CD4-positive, alpha-beta memory T cell (primary cell): Measurements from ENCODE around the gene PPP4R4. TPM values are rescaled to one million over a fixed set of nuclear protein-coding genes. Genes with fewer than 3 reads are reported as not detected.

Experiments used
- CTCF ChIA-PET: fragments of 350-600 bp; sonication (Branson Sonifier 250); formaldehyde crosslinking; loops from one replicate; lab custom pipeline; 2021; ENCODE audit warnings: inconsistent platforms; ENCODE audit not compliant: partially characterized antibody; lab: Charles Lee
- POLR2A ChIA-PET: fragments of 350-600 bp; sonication (Branson Sonifier 250); formaldehyde crosslinking; loops from one replicate; lab custom pipeline; 2021; ENCODE audit not compliant: partially characterized antibody; lab: Charles Lee
- DNase-seq, 5 donors: peaks; one replicate each; pipeline versions ENCODE4 v3.0.0 to v3.0.0-alpha.2; 2020 to 2022; ENCODE audit warnings: mixed read lengths in 1 of 5
- H3K27ac ChIP-seq: one replicate; pipeline ENCODE4 v1.7.0; 2013; ENCODE audit warnings: low read depth, low read length
- H3K27me3 ChIP-seq: 2 replicates; pipeline ENCODE4 v1.7.0; 2013; ENCODE audit warnings: mild to moderate bottlenecking, low read length, moderate library complexity; ENCODE audit not compliant: insufficient read depth
- H3K36me3 ChIP-seq: 2 replicates; pipeline ENCODE4 v1.7.0; 2013; ENCODE audit warnings: mild to moderate bottlenecking, low read length, moderate library complexity; ENCODE audit not compliant: insufficient read depth
- H3K4me1 ChIP-seq: 2 replicates; pipeline ENCODE4 v1.7.0; 2013; ENCODE audit warnings: mild to moderate bottlenecking, low read length, moderate library complexity; ENCODE audit not compliant: insufficient read depth
- H3K4me3 ChIP-seq, 2 donors: one replicate each; pipeline ENCODE4 v1.7.0; 2013; ENCODE audit warnings: low read length in 2 of 2, mild to moderate bottlenecking in 1 of 2
- H3K9me3 ChIP-seq, 2 donors: one replicate each; pipeline ENCODE4 v1.7.0; 2013; ENCODE audit warnings: low read length in 2 of 2, control low read depth in 1 of 2; ENCODE audit not compliant: control insufficient read depth in 1 of 2
- H3K27ac Mint-ChIP-seq, 7 donors: one replicate each; pipeline ENCODE4 v1.8.0; 2020 to 2021; ENCODE audit warnings: mixed read lengths in 7 of 7, mild to moderate bottlenecking in 6 of 7, inconsistent platforms in 3 of 7, moderate library complexity in 3 of 7
- H3K27me3 Mint-ChIP-seq, 2 donors: one replicate each; pipeline ENCODE4 v1.8.0; 2020 to 2021; ENCODE audit warnings: mixed read lengths in 2 of 2
- H3K36me3 Mint-ChIP-seq, 2 donors: one replicate each; pipeline ENCODE4 v1.8.0; 2020 to 2021; ENCODE audit warnings: mixed read lengths in 2 of 2, inconsistent platforms in 1 of 2, mild to moderate bottlenecking in 1 of 2
- H3K4me1 Mint-ChIP-seq, 4 donors: one replicate each; pipeline ENCODE4 v1.8.0; 2020 to 2021; ENCODE audit warnings: mixed read lengths in 4 of 4, mild to moderate bottlenecking in 1 of 4
- H3K4me3 Mint-ChIP-seq, 8 donors: one replicate each; pipeline ENCODE4 v1.8.0; 2020 to 2021; ENCODE audit warnings: mixed read lengths in 8 of 8, mild to moderate bottlenecking in 7 of 8, moderate library complexity in 6 of 8, inconsistent platforms in 3 of 8
- H3K9me3 Mint-ChIP-seq, 8 donors: one replicate each; pipeline ENCODE4 v1.8.0; 2020 to 2021; ENCODE audit warnings: mixed read lengths in 8 of 8, mild to moderate bottlenecking in 5 of 8, inconsistent platforms in 3 of 8, moderate library complexity in 1 of 8
- intact Hi-C: fragments of 100-400 bp; cut with micrococcal nuclease; formaldehyde crosslinking; loops from one replicate; pipeline ENCODE4 v1.15.1; 2023
- polyA plus RNA-seq, 2 donors: library from polyadenylated mRNA; unstranded; fragments of 300-500 nt; fragmentation: Illumina TruSeq; gene quantifications; one replicate each; pipeline ENCODE4 v1.2.3, GENCODE V29; 2021
- total RNA-seq, 2 experiments: library from RNA; stranded (reverse); gene quantifications; one replicate each; pipeline ENCODE4 v1.2.3, GENCODE V29; 2021

Gene PPP4R4
- total and polyA plus RNA-seq, 4 experiments from 2014 or later = 0.38 to 7.3 (median 3.8) TPM

DNA sequence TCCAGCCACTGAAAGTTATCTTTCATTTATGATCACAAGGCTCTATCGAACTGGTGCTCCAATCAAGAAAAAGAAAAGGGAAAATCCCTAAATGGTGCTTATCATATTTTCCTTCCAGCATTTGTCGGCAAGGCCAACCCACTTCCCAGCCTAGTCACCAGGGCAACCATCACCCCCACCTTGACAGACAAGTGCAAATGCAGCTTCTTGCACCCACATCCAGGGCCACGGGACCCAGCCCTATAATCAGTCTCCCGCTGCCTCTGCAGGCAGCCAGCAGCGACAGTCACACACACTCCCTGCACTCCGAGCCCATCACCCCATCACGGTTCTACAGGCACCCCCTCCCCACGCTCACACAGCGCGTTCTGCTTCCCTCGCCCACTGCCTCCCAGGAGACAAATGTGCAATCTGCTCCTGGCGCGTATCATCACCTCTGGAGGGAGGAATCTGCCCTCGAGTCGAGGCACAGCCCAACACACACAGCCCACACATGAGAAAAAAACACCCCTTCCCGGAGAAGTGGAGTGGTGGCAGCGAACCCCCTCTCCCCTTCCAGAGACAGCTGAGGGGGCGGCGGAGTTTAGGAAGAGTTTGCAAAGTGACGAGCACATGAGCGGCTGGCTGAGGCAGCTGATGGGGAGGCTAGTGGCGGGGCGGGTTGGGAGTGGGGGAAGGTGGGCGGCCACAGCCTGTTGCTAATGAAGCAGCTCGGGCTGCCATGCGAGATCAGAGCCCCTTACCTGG is 9.3 kb upstream of the PPP4R4 start:
- Histone ChIP-seq H3K36me3 (no peaks in the 10 kb centered on the region), H3K27ac (no peak overlapping the region), H3K4me3 (no peak overlapping the region), H3K9me3 (no peaks in the 10 kb centered on the region), H3K27me3 (no peaks in the 10 kb centered on the region), H3K4me1 (peaks cover 49% of the 10 kb centered on the region)
- H3K36me3 Mint-ChIP-seq = peaks cover 0 to 3% of the 10 kb centered on the region in 2 donors
- CTCF ChIA-PET = interaction anchor here (1.5 kb wide), 1 partner anchor 28 kb away, joined by 8 read pairs; no protein-coding TSS in a partner anchor
- DNase-seq = no peak
- POLR2A ChIA-PET = no interaction called here
- H3K27me3 Mint-ChIP-seq = no peaks in the 10 kb centered on the region
- H3K9me3 Mint-ChIP-seq = no peaks in the 10 kb centered on the region
- peak overlapping the region in 1 of 8 donors; percentile 70 for H3K4me3 Mint-ChIP-seq
- intact Hi-C loops = no loop called here
- peak overlapping the region in 6 of 7 donors; percentile 15 to 77 (median 64) for H3K27ac Mint-ChIP-seq
- peaks cover 28 to 64% (median 44%) of the 10 kb centered on the region in 4 donors for H3K4me1 Mint-ChIP-seq

DNA sequence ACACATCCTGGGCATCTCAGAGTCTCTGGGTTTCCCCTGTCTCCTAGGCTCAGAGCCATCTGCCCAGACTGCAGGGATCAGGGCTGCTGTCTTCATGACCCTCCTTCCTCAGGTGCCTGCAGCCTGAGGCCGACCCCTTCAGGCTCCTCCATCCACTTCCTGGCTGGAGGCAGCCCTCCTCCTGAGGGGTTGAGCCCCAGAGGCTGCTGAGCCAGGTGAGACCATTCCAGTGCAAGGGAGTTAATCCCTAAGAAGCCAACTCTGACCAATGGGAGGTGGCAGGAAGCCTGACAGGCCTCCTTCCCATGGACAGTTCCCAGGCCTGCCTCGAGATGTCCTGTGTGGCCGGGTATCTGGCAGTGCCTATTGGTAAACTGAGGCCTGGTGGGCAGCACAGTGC is 8.4 kb upstream of the PPP4R4 start:
- H3K36me3 Mint-ChIP-seq = peaks cover 0 to 3% of the 10 kb centered on the region in 2 donors
- Histone ChIP-seq H3K9me3 (no peaks in the 10 kb centered on the region), H3K27me3 (no peaks in the 10 kb centered on the region), H3K36me3 (no peaks in the 10 kb centered on the region), H3K4me1 (peaks cover 40% of the 10 kb centered on the region), H3K4me3 (no peak overlapping the region), H3K27ac (no peak overlapping the region)
- POLR2A ChIA-PET = no interaction called here
- H3K4me1 Mint-ChIP-seq = peaks cover 24 to 55% (median 36%) of the 10 kb centered on the region in 4 donors
- no peak for DNase-seq
- H3K27ac Mint-ChIP-seq = peak overlapping the region in 3 of 7 donors; percentile 47 to 61 (median 57)
- CTCF ChIA-PET = interaction anchor here (1.5 kb wide), 1 partner anchor 29 kb away, joined by 8 read pairs; no protein-coding TSS in a partner anchor
- H3K27me3 Mint-ChIP-seq = no peaks in the 10 kb centered on the region
- intact Hi-C loops = no loop called here
- no peaks in the 10 kb centered on the region for H3K9me3 Mint-ChIP-seq
- H3K4me3 Mint-ChIP-seq = peak overlapping the region in 2 of 8 donors; percentile 32 to 46

DNA sequence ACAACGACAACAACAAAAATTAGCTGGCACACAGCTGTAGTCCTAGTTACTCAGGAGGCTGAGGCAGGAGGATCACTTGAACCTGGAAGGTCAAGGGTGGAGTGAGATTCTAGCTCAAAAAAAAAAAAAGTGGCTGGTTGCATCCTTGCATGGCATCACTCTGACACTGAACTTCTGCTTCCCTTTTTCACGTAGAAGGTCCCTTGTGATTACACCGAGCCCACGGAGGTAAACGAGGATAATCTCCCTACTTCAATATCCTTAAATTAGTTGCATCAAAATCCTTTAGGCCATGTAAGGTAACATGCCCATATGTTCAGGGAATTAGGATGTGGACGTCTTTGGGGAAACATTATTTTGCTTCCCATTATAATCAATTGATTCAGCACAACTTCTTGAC is 4.0 kb upstream of the PPP4R4 start:
- peaks cover 6% of the 10 kb centered on the region for H3K4me1 ChIP-seq
- H3K27ac Mint-ChIP-seq = no peak overlapping the region
- H3K36me3 ChIP-seq = no peaks in the 10 kb centered on the region
- H3K27me3 ChIP-seq = no peaks in the 10 kb centered on the region
- peaks cover 0 to 3% of the 10 kb centered on the region in 2 donors for H3K36me3 Mint-ChIP-seq
- H3K4me3 ChIP-seq = no peak overlapping the region
- CTCF ChIA-PET = interaction anchor here (0.8 to 4.8 kb wide), 10 partner anchors 8 to 134 kb away, joined by 3 to 19 read pairs (median 6); no protein-coding TSS in a partner anchor
- no peaks in the 10 kb centered on the region for H3K9me3 ChIP-seq
- no peak for DNase-seq
- H3K4me1 Mint-ChIP-seq = peaks cover 8 to 19% (median 11%) of the 10 kb centered on the region in 4 donors
- POLR2A ChIA-PET = interaction anchor here (0.6 to 1.6 kb wide), 4 partner anchors 9 to 113 kb away, joined by 3 to 4 read pairs (median 4); no protein-coding TSS in a partner anchor
- H3K27me3 Mint-ChIP-seq = peaks cover 0 to 2% of the 10 kb centered on the region in 2 donors
- peaks cover 0 to 4% (median 0%) of the 10 kb centered on the region in 8 donors for H3K9me3 Mint-ChIP-seq
- no peak overlapping the region for H3K4me3 Mint-ChIP-seq
- intact Hi-C loops = no loop called here
- H3K27ac ChIP-seq = no peak overlapping the region

DNA sequence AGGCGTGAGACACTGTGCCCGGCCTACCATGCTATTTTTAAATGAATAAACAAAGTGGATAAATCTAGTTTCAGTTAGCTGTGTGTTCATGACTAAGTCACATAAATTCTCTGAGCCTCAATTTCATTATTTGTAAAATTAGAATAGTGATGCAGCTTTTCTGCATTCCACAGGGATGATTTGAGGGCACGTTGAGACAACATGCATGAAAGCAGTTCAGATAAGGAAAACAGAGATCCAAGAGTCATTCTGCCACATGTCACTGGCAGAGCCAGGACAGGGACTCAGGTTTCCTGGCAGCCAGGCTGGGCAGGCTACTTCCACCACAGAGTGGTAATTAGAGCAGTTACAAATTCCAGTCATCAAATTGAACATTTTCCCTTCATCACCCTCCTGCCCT is 2.9 kb upstream of the PPP4R4 start:
- H3K27ac ChIP-seq = no peak overlapping the region
- Mint-ChIP-seq H3K36me3 (peaks cover 0 to 3% of the 10 kb centered on the region in 2 donors), H3K4me1 (peaks cover 14 to 23% (median 19%) of the 10 kb centered on the region in 4 donors), H3K4me3 (no peak overlapping the region), H3K9me3 (peaks cover 0 to 4% (median 0%) of the 10 kb centered on the region in 8 donors), H3K27me3 (peaks cover 0 to 7% of the 10 kb centered on the region in 2 donors), H3K27ac (no peak overlapping the region)
- peaks cover 3% of the 10 kb centered on the region for H3K27me3 ChIP-seq
- intact Hi-C loops = no loop called here
- H3K4me1 ChIP-seq = peaks cover 6% of the 10 kb centered on the region
- ChIA-PET POLR2A (interaction anchor here (1.3 kb wide), 1 partner anchor 13 kb away, joined by 4 read pairs; no protein-coding TSS in a partner anchor), CTCF (interaction anchor here (1.2 to 4.8 kb wide), 6 partner anchors 9 to 40 kb away, joined by 3 to 19 read pairs (median 12); no protein-coding TSS in a partner anchor)
- no peak overlapping the region for H3K4me3 ChIP-seq
- no peak for DNase-seq
- H3K9me3 ChIP-seq = no peaks in the 10 kb centered on the region
- no peaks in the 10 kb centered on the region for H3K36me3 ChIP-seq

DNA sequence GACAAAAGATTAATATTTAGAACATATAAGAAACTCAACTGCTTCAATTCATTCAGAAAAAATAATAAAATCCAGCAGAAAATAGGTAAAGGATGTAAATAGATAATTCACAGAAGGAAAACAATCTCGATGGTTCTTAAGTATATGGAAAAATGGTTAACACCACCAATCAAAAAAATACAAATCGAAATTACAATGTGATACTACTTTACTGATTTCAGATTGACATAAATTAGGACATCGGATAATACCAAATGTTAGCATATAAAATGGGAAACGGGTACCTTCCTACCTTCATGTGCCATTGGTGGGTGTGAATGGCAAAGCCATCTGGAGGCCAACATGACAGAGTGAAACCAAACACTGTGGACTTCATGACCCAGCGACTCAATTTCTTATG is 1.6 kb upstream of the PPP4R4 start:
- H3K9me3 ChIP-seq = no peaks in the 10 kb centered on the region
- H3K36me3 ChIP-seq = no peaks in the 10 kb centered on the region
- H3K4me1 ChIP-seq = peaks cover 6% of the 10 kb centered on the region
- intact Hi-C loops = loop anchor here (2.0 kb wide), 1 partner anchor 92 kb away; the partner anchor contains the start of genes DDX24 and IFI27L1
- H3K27ac Mint-ChIP-seq = peak overlapping the region in 2 of 7 donors; percentile 15 to 86
- no peaks in the 10 kb centered on the region for H3K36me3 Mint-ChIP-seq
- no peak for DNase-seq
- peaks cover 16 to 28% (median 21%) of the 10 kb centered on the region in 4 donors for H3K4me1 Mint-ChIP-seq
- H3K4me3 Mint-ChIP-seq = peak overlapping the region in 6 of 8 donors; percentile 85 to 91 (median 86)
- ChIA-PET CTCF (interaction anchor here (1.4 kb wide), 1 partner anchor 233 kb away, joined by 4 read pairs; no protein-coding TSS in a partner anchor), POLR2A (interaction anchor here (1.1 to 3.3 kb wide), 2 partner anchors 10 to 14 kb away, joined by 8 to 35 read pairs; no protein-coding TSS in a partner anchor)
- peaks cover 3% of the 10 kb centered on the region for H3K27me3 ChIP-seq
- H3K27me3 Mint-ChIP-seq = peaks cover 0 to 7% of the 10 kb centered on the region in 2 donors
- H3K9me3 Mint-ChIP-seq = peaks cover 0 to 4% (median 0%) of the 10 kb centered on the region in 8 donors
- H3K27ac ChIP-seq = no peak overlapping the region
- no peak overlapping the region for H3K4me3 ChIP-seq

DNA sequence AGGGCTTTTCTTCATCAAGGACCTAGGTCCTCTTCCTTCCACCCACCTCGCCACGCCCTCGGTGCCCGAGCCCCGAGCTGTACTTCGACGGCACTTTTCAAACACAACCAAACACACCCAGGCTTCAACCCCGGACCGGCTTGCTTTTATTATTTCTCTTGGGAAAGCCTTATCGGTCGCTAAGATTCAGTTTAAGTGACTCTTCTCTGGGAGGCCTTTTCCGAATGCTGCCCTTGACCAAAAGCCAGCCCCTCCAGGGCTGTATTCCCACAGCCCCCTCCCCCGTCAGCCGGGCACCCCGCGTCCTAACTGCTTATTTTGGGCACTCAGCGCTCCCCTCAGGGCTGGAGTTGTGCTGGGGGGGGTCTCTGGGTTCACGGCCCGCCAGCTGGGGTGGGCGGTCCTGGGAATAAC is 644 bp upstream of the PPP4R4 start:
- peaks cover 6% of the 10 kb centered on the region for H3K4me1 ChIP-seq
- Mint-ChIP-seq H3K36me3 (no peaks in the 10 kb centered on the region), H3K4me1 (peaks cover 16 to 28% (median 21%) of the 10 kb centered on the region in 4 donors), H3K27me3 (peaks cover 0 to 7% of the 10 kb centered on the region in 2 donors), H3K4me3 (peak overlapping the region; percentile 81 to 91 (median 85)), H3K27ac (peak overlapping the region; percentile 28 to 91 (median 76)), H3K9me3 (peaks cover 0 to 4% (median 0%) of the 10 kb centered on the region in 8 donors)
- H3K27me3 ChIP-seq = peaks cover 3% of the 10 kb centered on the region
- ChIA-PET POLR2A (interaction anchor here (0.7 to 3.3 kb wide), 7 partner anchors 10 to 94 kb away, joined by 3 to 35 read pairs (median 6); partner anchors contain the start of genes DDX24, IFI27L1 and IFI27L2), CTCF (interaction anchor here (1.4 to 3.6 kb wide), 2 partner anchors 36 to 234 kb away, joined by 4 to 27 read pairs; no protein-coding TSS in a partner anchor)
- H3K36me3 ChIP-seq = no peaks in the 10 kb centered on the region
- no peak for DNase-seq
- H3K27ac ChIP-seq = peak overlapping the region; percentile 37
- intact Hi-C loops = loop anchor here (2.0 kb wide), 1 partner anchor 93 kb away; the partner anchor contains the start of genes DDX24 and IFI27L1
- no peaks in the 10 kb centered on the region for H3K9me3 ChIP-seq
- peak overlapping the region in 1 of 2 donors; percentile 60 for H3K4me3 ChIP-seq
